Activated T-cell treated with anti-CD3 and anti-CD28 coated beads, Interleukin-2, amount 50 U/mL, for 24 hours (primary cell): Measurements from ENCODE around the gene CNTN2.

Experiments
- DNase-seq: peaks from one replicate; pipeline ENCODE4 v3.0.0-alpha.2; 2020
- H3K27ac Mint-ChIP-seq: 2 replicates; pipeline ENCODE4 v1.8.0; 2020; ENCODE audit warnings: mild to moderate bottlenecking, mixed read lengths
- H3K27me3 Mint-ChIP-seq: 2 replicates; pipeline ENCODE4 v1.8.0; 2020; ENCODE audit warnings: mixed read lengths
- H3K36me3 Mint-ChIP-seq: 2 replicates; pipeline ENCODE4 v1.8.0; 2020; ENCODE audit warnings: low read depth, mixed read lengths
- H3K4me1 Mint-ChIP-seq: 2 replicates; pipeline ENCODE4 v1.8.0; 2020; ENCODE audit warnings: low read depth, mixed read lengths
- H3K4me3 Mint-ChIP-seq: 2 replicates; pipeline ENCODE4 v1.8.0; 2020; ENCODE audit warnings: mild to moderate bottlenecking, moderate library complexity, mixed read lengths
- H3K9me3 Mint-ChIP-seq: 2 replicates; pipeline ENCODE4 v1.8.0; 2020; ENCODE audit warnings: mixed read lengths

Gene CNTN2

GRCh38 chr1:205088341-205088740 lies 45.3 kb downstream of the CNTN2 start:
- no peaks in the 10 kb centered on the region for H3K9me3 Mint-ChIP-seq
- no peak overlapping the region for H3K4me3 Mint-ChIP-seq
- DNase-seq = no peak
- H3K4me1 Mint-ChIP-seq = no peaks in the 10 kb centered on the region
- H3K27me3 Mint-ChIP-seq = no peaks in the 10 kb centered on the region
- H3K36me3 Mint-ChIP-seq = peaks cover 95% of the 10 kb centered on the region
- H3K27ac Mint-ChIP-seq = no peak overlapping the region

- Mint-ChIP-seq H3K36me3 (peaks cover 93% of the 10 kb centered on the region), H3K27me3 (no peaks in the 10 kb centered on the region), H3K27ac (peak overlapping the region; percentile 51), H3K9me3 (no peaks in the 10 kb centered on the region), H3K4me1 (no peaks in the 10 kb centered on the region), H3K4me3 (no peak overlapping the region)
- DNase-seq = no peak
These were observed 48.2 kb downstream of the CNTN2 start for GRCh38 chr1:205091043-205091740.

GRCh38 chr1:205095422-205095821 lies 52.4 kb downstream of the CNTN2 start:
- H3K4me1 Mint-ChIP-seq = no peaks in the 10 kb centered on the region
- peaks cover 96% of the 10 kb centered on the region for H3K36me3 Mint-ChIP-seq
- no peaks in the 10 kb centered on the region for H3K9me3 Mint-ChIP-seq
- no peak for DNase-seq
- H3K4me3 Mint-ChIP-seq = no peak overlapping the region
- H3K27ac Mint-ChIP-seq = peak overlapping the region; percentile 42
- H3K27me3 Mint-ChIP-seq = no peaks in the 10 kb centered on the region

- H3K9me3 Mint-ChIP-seq = no peaks in the 10 kb centered on the region
- peaks cover 95% of the 10 kb centered on the region for H3K36me3 Mint-ChIP-seq
- no peaks in the 10 kb centered on the region for H3K4me1 Mint-ChIP-seq
- no peaks in the 10 kb centered on the region for H3K27me3 Mint-ChIP-seq
- H3K27ac Mint-ChIP-seq = no peak overlapping the region
- DNase-seq = no peak
- no peak overlapping the region for H3K4me3 Mint-ChIP-seq
These were observed 55.2 kb downstream of the CNTN2 start for GRCh38 chr1:205098242-205098641.

DNA sequence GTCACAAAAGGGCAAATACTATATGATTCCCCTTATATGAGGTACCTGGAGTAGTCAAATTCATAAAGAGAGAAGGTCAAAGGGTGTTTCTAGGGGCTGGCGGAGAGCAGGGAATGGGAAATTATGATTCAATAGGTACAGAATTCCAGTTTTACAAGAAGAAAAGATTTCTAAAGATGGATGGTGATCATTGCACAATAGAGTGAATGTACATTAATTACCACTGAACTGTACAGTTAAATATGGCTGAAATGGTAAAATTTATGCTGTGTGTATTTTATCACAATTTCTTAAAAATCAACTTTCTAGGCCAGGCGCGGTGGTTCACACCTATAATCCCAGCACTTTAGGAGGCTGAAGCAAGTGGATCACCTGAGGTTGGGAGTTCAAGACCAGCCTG lies 59.4 kb downstream of the CNTN2 start:
- no peak overlapping the region for H3K27ac Mint-ChIP-seq
- H3K36me3 Mint-ChIP-seq = peaks cover 97% of the 10 kb centered on the region
- peaks cover 3% of the 10 kb centered on the region for H3K4me1 Mint-ChIP-seq
- no peaks in the 10 kb centered on the region for H3K27me3 Mint-ChIP-seq
- no peak overlapping the region for H3K4me3 Mint-ChIP-seq
- no peaks in the 10 kb centered on the region for H3K9me3 Mint-ChIP-seq
- DNase-seq = no peak

GRCh38 chr1:205107327-205107726 lies 64.3 kb downstream of the CNTN2 start:
- peak overlapping the region; percentile 47 for H3K27ac Mint-ChIP-seq
- DNase-seq = no peak
- H3K9me3 Mint-ChIP-seq = no peaks in the 10 kb centered on the region
- H3K4me3 Mint-ChIP-seq = no peak overlapping the region
- peaks cover 82% of the 10 kb centered on the region for H3K36me3 Mint-ChIP-seq
- H3K27me3 Mint-ChIP-seq = no peaks in the 10 kb centered on the region
- H3K4me1 Mint-ChIP-seq = peaks cover 14% of the 10 kb centered on the region

- DNase-seq = no peak
- Mint-ChIP-seq H3K4me3 (no peak overlapping the region), H3K27me3 (no peaks in the 10 kb centered on the region), H3K27ac (no peak overlapping the region), H3K4me1 (peaks cover 14% of the 10 kb centered on the region), H3K36me3 (peaks cover 81% of the 10 kb centered on the region), H3K9me3 (no peaks in the 10 kb centered on the region)
These were observed 65.5 kb downstream of the CNTN2 start for GRCh38 chr1:205108464-205108863.

DNA sequence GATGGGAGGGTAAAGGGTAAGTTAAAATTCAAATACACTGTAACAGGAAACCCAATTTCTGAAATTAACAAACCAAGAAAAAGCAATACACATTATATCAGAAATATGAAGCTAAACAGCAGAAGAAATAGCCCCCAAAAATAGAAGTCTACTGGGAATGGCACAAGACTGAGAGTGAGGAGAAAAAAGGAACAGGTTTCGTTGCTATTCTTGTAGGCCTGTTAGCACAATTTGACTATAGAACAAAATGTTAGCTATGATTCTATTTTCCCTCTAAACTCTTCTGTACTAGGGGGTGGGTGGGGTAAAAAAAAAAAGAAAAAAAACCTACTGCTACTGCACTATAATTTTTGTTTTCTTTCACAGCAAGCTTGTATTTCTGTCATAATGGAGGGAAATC lies 66.3 kb downstream of the CNTN2 start:
- Mint-ChIP-seq H3K9me3 (no peaks in the 10 kb centered on the region), H3K27ac (peak overlapping the region; percentile 75), H3K4me1 (peaks cover 14% of the 10 kb centered on the region), H3K27me3 (no peaks in the 10 kb centered on the region), H3K36me3 (peaks cover 79% of the 10 kb centered on the region), H3K4me3 (no peak overlapping the region)
- DNase-seq = no peak

GRCh38 chr1:205109711-205110110 lies 66.7 kb downstream of the CNTN2 start:
- peaks cover 14% of the 10 kb centered on the region for H3K4me1 Mint-ChIP-seq
- no peak overlapping the region for H3K27ac Mint-ChIP-seq
- H3K4me3 Mint-ChIP-seq = no peak overlapping the region
- no peaks in the 10 kb centered on the region for H3K27me3 Mint-ChIP-seq
- H3K9me3 Mint-ChIP-seq = no peaks in the 10 kb centered on the region
- peaks cover 80% of the 10 kb centered on the region for H3K36me3 Mint-ChIP-seq
- DNase-seq = no peak

- Mint-ChIP-seq H3K9me3 (no peaks in the 10 kb centered on the region), H3K27ac (peak overlapping the region; percentile 48), H3K27me3 (no peaks in the 10 kb centered on the region), H3K36me3 (peaks cover 75% of the 10 kb centered on the region), H3K4me1 (peaks cover 22% of the 10 kb centered on the region), H3K4me3 (no peak overlapping the region)
- DNase-seq = no peak
These were observed 68.3 kb downstream of the CNTN2 start for GRCh38 chr1:205111354-205111753.

DNA sequence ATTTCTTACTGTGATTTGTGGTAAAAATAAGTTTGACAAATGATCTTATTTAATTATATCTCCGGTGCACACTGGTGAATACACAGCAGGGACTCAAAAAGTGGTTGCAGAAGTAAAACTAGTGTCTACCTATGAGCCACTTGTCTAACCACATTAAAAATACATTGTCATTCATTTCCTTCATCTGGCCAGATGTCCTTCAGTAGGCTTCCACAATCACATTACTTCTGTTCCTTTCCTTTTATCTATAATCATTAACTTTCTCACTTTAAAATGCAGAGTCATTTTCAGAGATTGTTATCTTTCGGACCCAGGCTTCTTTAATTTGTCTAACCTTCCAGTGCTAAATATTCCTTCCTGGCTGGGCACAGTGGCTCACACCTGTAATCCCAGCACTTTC lies 75.7 kb downstream of the CNTN2 start:
- Mint-ChIP-seq H3K27ac (peak overlapping the region; percentile 38), H3K9me3 (no peaks in the 10 kb centered on the region), H3K27me3 (no peaks in the 10 kb centered on the region), H3K4me1 (peaks cover 49% of the 10 kb centered on the region), H3K36me3 (peaks cover 59% of the 10 kb centered on the region), H3K4me3 (no peak overlapping the region)
- no peak for DNase-seq

DNA sequence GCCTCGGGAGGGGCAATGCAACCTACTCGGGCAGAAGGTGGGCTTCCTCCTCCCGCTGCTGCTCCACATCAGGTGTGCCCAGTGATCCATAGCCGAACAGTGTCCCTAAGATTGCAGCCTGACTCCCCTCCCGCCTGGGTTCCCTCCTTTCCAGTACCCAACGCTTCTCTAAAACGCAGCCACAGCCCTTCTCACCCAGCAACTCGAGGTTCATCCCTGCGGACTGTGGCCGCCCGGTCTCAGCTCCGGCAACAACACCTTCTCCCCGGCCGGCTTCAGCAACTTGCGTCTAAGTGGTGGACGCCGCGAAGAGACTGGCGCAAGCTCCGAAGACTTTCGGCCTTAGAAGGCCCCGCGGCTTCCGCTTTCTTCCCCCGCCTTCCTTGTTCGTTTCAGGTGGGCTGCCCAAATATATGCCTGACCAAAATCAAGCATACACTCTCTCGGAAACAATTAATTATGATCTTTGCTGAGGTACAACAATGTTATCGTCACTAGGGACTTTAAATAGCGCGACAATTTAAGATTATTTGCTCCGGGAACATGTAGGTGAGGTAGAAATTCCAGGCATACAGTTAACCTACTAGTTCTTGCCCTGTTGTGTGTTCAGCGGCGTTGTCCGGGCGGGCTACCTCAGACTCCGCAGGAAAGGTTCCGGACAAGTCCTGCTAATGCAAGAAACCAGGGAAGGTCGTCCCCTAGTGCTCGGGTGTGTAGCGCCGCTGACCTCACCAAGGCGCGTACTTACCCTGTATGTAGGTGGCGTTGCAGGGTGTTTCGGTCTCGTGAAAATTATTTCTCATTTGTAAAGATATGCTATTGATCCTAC lies 78.9 kb downstream of the CNTN2 start, which contains the start of gene RBBP5:
Gene RBBP5 (minus strand): TSS at position 319 of the 829 bp plus-strand sequence. CDS start 105 bp downstream, at position 214.
- DNase-seq = peak; percentile 97
- no peaks in the 10 kb centered on the region for H3K27me3 Mint-ChIP-seq
- peaks cover 38% of the 10 kb centered on the region for H3K4me1 Mint-ChIP-seq
- H3K27ac Mint-ChIP-seq = peak within 1 kb of the TSS; percentile 99
- H3K9me3 Mint-ChIP-seq = no peaks in the 10 kb centered on the region
- H3K4me3 Mint-ChIP-seq = peak within 1 kb of the TSS; percentile 96
- H3K36me3 Mint-ChIP-seq = peaks cover 33% of the 10 kb centered on the region

DNA sequence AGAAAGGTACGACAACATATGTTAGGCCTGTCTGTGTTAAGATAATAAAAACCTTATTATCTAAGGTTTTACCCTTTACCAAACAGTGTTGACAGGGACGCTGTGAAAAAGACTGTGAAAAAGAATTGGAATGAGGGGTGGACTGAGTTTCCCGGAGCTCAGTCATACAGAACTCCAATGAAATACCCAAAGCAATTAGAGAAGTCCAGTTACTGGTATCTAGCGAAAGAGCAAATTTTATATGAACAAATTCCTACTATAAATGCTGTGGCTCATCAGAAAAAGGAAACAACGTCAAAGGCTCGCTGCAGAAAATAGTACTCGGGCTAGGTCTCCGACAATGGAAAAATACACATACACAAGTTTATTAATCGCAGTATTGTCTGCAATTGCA lies 79.5 kb downstream of the CNTN2 start:
- H3K4me3 Mint-ChIP-seq = peak overlapping the region; percentile 96
- peaks cover 37% of the 10 kb centered on the region for H3K4me1 Mint-ChIP-seq
- peaks cover 32% of the 10 kb centered on the region for H3K36me3 Mint-ChIP-seq
- no peak for DNase-seq
- peak overlapping the region; percentile 99 for H3K27ac Mint-ChIP-seq
- H3K27me3 Mint-ChIP-seq = no peaks in the 10 kb centered on the region
- no peaks in the 10 kb centered on the region for H3K9me3 Mint-ChIP-seq

GRCh38 chr1:205124726-205125125 lies 81.7 kb downstream of the CNTN2 start:
- no peak overlapping the region for H3K4me3 Mint-ChIP-seq
- H3K9me3 Mint-ChIP-seq = no peaks in the 10 kb centered on the region
- no peak overlapping the region for H3K27ac Mint-ChIP-seq
- no peaks in the 10 kb centered on the region for H3K27me3 Mint-ChIP-seq
- no peak for DNase-seq
- peaks cover 16% of the 10 kb centered on the region for H3K36me3 Mint-ChIP-seq
- H3K4me1 Mint-ChIP-seq = peaks cover 25% of the 10 kb centered on the region

GRCh38 chr1:205127646-205128045 lies 84.6 kb downstream of the CNTN2 start:
- Mint-ChIP-seq H3K27ac (no peak overlapping the region), H3K27me3 (no peaks in the 10 kb centered on the region), H3K4me1 (peaks cover 7% of the 10 kb centered on the region), H3K4me3 (no peak overlapping the region), H3K9me3 (no peaks in the 10 kb centered on the region), H3K36me3 (no peaks in the 10 kb centered on the region)
- no peak for DNase-seq
